ENCODE data around the gene TSHZ2.

The TSHZ2 gene

DNA sequence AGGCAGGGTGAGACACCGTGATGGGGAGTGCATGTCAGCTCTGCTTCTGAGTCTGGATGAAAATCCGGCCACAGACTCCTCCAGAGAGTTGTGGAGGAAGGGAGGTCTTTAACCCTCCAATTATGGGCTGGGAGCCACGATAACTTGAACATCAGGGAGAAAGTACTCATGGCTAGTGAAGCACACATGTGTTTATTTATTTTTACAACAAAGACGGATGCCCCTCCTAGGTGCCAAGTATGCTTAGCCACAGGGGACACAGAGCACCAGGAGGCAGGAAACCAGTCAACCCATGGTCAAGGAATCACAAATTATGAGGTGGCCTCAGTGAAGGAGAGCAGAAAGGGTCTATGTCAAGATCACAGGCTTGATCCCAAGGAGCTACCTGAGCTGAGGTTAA is 567.4 kb downstream of the TSHZ2 start:
- no peak for DNase-seq (ENCODE audit: low read depth in 2 of 2)
